ENCODE data around the gene ADAM22. TPM values are rescaled to one million over a fixed set of nuclear protein-coding genes. Genes with fewer than 3 reads are reported as not detected.
A peak's percentile ranks its signal among the peaks of the same experiment; 100 is the strongest.

ADAM22 gene
- total and polyA plus RNA-seq, 12 donors: 0.19 to 3.7 (median 1.5) TPM

DNA sequence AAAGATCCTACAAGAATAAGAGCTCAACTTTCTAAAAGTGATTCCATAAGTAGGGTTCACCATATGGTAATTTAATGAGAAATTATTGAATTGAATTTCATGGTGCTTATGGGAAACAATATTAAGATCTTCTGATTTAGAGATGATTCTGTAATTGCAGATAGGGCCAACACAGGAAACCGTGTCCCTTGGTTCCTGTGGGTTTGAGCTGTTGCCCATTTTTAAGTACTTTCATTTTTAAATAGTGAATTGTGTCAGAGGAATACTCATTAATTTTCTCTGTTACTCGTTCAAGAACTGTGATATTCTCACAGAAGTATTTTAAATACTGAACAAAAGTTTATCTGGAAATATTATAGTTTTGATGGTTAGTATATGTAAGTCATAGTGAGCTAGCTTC, 156.6 kb downstream of the ADAM22 start:
- H3K27me3 ChIP-seq: no peaks in the 10 kb centered on the region
- H3K36me3 ChIP-seq: no peaks in the 10 kb centered on the region
- WGBS, 2 donors: 27 to 56% methylated on average over 2 of the region's 2 CpGs
- TF ChIP-seq, protein P1, sequence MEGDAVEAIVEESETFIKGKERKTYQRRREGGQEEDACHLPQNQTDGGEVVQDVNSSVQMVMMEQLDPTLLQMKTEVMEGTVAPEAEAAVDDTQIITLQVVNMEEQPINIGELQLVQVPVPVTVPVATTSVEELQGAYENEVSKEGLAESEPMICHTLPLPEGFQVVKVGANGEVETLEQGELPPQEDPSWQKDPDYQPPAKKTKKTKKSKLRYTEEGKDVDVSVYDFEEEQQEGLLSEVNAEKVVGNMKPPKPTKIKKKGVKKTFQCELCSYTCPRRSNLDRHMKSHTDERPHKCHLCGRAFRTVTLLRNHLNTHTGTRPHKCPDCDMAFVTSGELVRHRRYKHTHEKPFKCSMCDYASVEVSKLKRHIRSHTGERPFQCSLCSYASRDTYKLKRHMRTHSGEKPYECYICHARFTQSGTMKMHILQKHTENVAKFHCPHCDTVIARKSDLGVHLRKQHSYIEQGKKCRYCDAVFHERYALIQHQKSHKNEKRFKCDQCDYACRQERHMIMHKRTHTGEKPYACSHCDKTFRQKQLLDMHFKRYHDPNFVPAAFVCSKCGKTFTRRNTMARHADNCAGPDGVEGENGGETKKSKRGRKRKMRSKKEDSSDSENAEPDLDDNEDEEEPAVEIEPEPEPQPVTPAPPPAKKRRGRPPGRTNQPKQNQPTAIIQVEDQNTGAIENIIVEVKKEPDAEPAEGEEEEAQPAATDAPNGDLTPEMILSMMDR (IDR thresholded peaks at IDR 0.05): no peak
- no peak for DNase-seq
- ATAC-seq: peak in 3 of 8 donors; percentile 65 to 72 (median 66)
- peak overlapping the region in 3 of 10 donors; percentile 1 to 5 (median 4) for H3K4me3 ChIP-seq
- peak overlapping the region in 6 of 10 donors; percentile 17 to 59 (median 36) for H3K27ac ChIP-seq
- peaks cover 0 to 26% (median 11%) of the 10 kb centered on the region in 9 donors for H3K4me1 ChIP-seq
- intact Hi-C loops (cut with DNase I): no loop called here
- H3K9me3 ChIP-seq: no peaks in the 10 kb centered on the region

DNA sequence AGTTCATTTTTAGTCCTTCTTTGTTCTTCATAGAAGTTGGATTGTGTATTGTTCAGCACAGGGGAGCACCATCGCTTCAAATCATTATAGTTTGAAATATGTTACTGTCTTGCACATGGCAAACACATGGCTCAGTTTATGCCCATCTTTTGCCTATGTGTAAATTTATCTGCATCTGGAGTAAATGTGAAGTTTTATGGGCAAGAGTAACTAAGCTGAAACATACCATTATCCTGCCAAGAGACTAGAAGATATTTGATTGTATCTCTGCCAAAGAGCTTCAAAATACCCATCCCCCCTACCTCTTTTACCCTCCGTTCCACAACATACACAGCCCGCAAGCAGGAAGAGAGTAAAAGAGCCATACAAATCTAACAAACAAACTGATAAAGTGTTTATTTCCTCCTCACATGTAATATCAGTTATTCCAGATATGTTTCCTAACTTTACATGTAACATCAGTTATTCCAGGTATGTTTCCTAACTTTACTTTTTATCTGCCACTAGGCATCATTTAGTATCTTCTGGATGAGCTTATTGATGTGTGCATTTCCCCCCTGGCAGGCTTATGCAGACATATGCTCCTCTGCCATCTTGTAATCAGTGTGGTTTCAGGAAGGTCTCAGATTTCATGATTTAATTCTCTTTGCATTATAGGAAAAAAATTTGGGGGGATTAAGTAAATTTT, 158.1 kb downstream of the ADAM22 start:
- no peaks in the 10 kb centered on the region for H3K36me3 ChIP-seq
- 90 to 94% methylated on average over 3 of the region's 3 CpGs for WGBS, 2 donors
- H3K4me1 ChIP-seq: peaks cover 0 to 26% (median 11%) of the 10 kb centered on the region in 9 donors
- H3K4me3 ChIP-seq: no peak overlapping the region
- no peak overlapping the region for H3K27ac ChIP-seq
- no peaks in the 10 kb centered on the region for H3K9me3 ChIP-seq
- intact Hi-C loops (cut with DNase I): no loop called here
- no peaks in the 10 kb centered on the region for H3K27me3 ChIP-seq
- TF ChIP-seq, protein P1 (IDR thresholded peaks at IDR 0.05): no peak
- DNase-seq (no peak), ATAC-seq (no peak)

DNA sequence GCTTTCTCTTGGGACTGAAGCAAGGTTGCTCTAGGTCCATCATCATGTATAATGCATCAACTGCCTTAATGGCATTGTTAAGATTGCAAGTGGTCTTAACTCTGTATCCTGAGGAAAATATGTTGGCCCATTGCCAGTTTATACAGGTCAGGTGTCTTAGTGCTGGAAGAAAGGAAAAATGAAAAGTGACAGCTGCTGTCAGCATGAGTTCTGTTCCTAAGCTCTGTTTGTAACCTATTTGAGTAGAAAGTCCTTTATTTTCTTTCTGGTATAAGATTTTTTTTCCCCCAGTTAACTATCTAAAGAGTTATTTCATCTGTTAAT, 158.6 kb downstream of the ADAM22 start:
- intact Hi-C loops (cut with DNase I): no loop called here
- Histone ChIP-seq H3K9me3 (no peaks in the 10 kb centered on the region), H3K4me1 (peaks cover 0 to 26% (median 11%) of the 10 kb centered on the region in 9 donors), H3K4me3 (no peak overlapping the region), H3K27ac (no peak overlapping the region), H3K36me3 (no peaks in the 10 kb centered on the region), H3K27me3 (no peaks in the 10 kb centered on the region)
- no peak for DNase-seq
- TF ChIP-seq, protein P1 (IDR thresholded peaks at IDR 0.05): no peak
- ATAC-seq: no peak

DNA sequence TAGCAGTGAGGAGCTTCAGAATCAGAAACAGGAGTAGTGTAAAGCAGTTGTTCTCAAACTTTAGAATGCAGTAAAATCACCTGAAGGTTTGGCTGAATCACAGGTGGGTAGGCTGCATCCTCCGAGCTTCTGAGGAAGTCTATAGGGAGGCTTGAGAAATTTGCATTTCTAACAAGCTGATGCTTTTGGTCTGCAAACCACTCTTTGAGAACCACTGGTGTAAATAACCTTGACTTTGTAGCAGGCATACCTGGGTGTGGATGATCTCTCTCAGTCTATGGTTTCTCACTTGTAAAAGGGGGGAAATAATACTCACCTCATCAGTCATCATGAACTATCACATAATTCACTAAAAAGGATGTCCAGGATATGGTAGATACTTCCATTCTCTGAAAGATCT, 167.7 kb downstream of the ADAM22 start:
- no peak for DNase-seq
- intact Hi-C loops (cut with DNase I): loop anchor here in 2 of 10 donors (10.0 kb wide), 2 partner anchors 227 to 747 kb away; partner anchors contain the start of genes DBF4 (in 1 of the 2) and SLC25A40 (in 1 of the 2)
- H3K27ac ChIP-seq: no peak overlapping the region
- no peak for ATAC-seq
- no peaks in the 10 kb centered on the region for H3K27me3 ChIP-seq
- H3K9me3 ChIP-seq: no peaks in the 10 kb centered on the region
- TF ChIP-seq, protein P1 (IDR thresholded peaks at IDR 0.05): no peak
- H3K4me3 ChIP-seq: no peak overlapping the region
- WGBS, 2 donors: 89% methylated on average over 1 of the region's 1 CpG
- no peaks in the 10 kb centered on the region for H3K36me3 ChIP-seq
- peaks cover 0 to 16% (median 0%) of the 10 kb centered on the region in 9 donors for H3K4me1 ChIP-seq

Measured in heart right ventricle (tissue), 16 donors.